HG03045 (cell line): ENCODE data around the gene GNAS-AS1.

Experiments used
- ATAC-seq: cut with Tn5 transposase; IDR thresholded peaks from one replicate; pipeline ENCODE4 v1.9.1; 2021; ENCODE audit warnings: mild to moderate bottlenecking, moderate library complexity; ENCODE audit not compliant: unreplicated experiment

The GNAS-AS1 gene

GRCh38 chr20:58787211-58788005 lies 63.3 kb downstream of the GNAS-AS1 start:
- ATAC-seq = no peak

GRCh38 chr20:58784321-58785074 lies 66.2 kb downstream of the GNAS-AS1 start:
- ATAC-seq = no peak

- no peak for ATAC-seq
These were observed 67.1 kb downstream of the GNAS-AS1 start for GRCh38 chr20:58783511-58784011.

DNA sequence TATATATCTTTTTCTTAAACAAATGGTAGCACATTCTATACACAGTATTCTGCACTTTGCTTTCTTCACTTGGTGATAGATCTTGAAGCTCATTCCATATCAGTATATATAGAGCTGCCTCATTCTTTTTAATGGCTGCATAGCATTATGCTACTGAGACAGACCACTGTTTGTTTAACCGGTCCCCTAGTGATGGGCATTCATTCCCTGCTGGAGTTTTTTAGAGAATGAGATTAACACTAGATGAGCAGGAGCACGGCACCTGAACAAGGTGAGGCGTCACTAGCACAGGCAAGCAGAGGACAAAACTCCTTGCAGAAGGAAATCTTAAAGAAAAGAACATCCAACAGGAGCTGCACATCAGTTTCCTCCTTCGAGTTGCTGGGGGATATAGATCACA lies 69.6 kb downstream of the GNAS-AS1 start:
- no peak for ATAC-seq

- ATAC-seq = no peak
These were observed 71.9 kb downstream of the GNAS-AS1 start for GRCh38 chr20:58778760-58779159.

GRCh38 chr20:58777657-58778056 lies 73.0 kb downstream of the GNAS-AS1 start:
- no peak for ATAC-seq

DNA sequence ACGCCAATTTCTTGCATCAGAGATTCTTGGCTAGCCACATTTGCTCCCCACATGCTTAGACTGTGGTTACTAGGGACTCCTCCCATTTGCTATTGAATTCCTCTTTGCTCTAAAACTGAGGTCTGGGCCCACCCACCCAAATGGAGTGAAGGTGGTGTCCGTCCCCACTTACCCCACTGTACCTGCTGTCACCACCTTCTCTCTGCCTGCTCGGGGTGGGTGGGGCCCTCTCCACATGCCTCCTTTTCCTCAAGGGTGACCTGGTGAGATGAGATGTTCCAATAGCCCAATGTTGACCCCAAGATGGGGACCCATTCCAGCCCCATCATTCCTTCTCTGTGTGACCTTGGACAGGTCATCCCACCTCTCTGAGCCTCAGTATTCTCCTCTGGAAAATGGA lies 74.6 kb downstream of the GNAS-AS1 start:
- no peak for ATAC-seq

DNA sequence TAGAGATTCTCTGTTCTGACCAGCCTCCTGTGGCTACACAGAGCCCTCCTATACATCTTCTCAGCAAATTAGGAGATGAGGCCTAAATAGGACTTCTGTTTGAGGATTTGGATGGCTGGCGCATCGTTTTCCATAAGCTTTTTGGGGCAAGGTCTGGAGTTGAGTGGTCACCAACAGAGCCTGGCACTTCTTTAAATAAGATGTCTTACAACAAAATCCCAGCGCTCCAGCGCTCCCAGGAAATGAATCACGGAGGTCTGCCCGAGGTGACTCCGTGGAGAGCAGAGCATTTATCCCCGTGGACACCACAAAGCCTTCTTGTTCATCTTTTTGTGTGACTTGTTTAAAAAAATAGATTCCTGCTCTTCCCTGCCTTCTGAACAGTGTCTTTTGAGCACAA lies 75.3 kb downstream of the GNAS-AS1 start:
- ATAC-seq = no peak

DNA sequence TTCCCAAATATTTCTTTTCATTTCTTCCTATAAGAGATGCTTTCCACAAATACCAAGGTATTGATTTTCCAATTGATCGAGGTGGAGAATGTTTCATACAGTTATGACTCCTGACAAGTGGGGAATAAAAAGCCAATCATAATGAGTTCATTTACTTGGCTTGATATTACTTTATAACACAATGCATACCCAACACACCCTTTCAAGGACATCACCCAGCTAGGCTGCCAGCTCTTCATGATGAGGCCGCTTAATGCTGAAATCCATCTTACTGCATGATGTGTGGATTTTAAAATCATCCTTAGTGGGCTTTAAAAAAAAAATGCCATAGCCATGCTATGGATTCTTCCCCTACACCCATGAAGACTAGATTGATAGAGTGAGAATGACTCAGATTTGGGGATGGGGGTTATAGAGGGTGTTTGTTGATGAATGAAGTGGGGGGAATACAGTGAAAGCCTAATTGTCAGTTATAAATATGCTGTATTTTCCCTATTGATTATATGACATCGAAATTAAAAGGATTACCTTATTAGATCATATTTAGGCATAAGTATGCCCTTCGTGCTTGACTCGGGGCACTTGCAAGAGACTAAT lies 75.9 kb downstream of the GNAS-AS1 start:
- no peak for ATAC-seq

GRCh38 chr20:58774214-58774613 lies 76.5 kb downstream of the GNAS-AS1 start:
- no peak for ATAC-seq

DNA sequence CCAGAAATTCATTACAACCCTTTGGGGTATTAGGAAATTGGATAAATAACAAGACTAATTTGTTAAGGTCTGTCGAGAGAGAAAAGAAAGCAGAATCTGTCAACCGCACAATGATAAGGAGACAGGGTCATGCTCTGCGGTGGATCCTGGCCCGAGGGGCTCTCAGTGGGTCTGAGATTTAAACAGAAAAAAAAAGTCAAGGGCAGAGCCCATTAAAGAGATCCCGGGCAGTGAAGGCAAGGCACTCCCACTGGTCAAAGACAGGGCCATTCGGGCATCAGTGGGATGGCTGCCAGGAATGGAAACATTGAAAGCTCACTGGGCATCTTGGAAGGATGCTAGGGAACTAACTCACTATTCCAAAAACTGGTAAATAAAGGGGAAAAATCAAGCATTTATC lies 77.9 kb downstream of the GNAS-AS1 start:
- ATAC-seq = no peak
